Naive thymus-derived CD8-positive, alpha-beta T cell (primary cell): ENCODE results near the gene DLX4. TPM values are rescaled to one million over a fixed set of nuclear protein-coding genes. Genes with fewer than 3 reads are reported as not detected.

Source experiments
- ATAC-seq, 2 donors: fragments of 150-1000 bp; cut with Tn5 transposase in 1 of 2; sonication (Bioruptor Pico), chemical (Tn5 transposase) in 1 of 2; 1 replicate in 1 of 2; 2 replicates in 1 of 2; pipeline ENCODE4 v1.10.0; 2021; ENCODE audit warnings: mild to moderate bottlenecking in 2 of 2, moderate library complexity in 2 of 2
- POLR2A ChIA-PET: fragments of 350-600 bp; sonication (Branson Sonifier 250); formaldehyde crosslinking; loops from one replicate; lab custom pipeline; 2021; ENCODE audit warnings: antibody characterized with exemption; lab: Charles Lee
- DNase-seq, 10 donors: peaks; one replicate each; pipeline versions ENCODE4 v3.0.0 to v3.0.0-alpha.2; 2020 to 2022
- H3K27ac Mint-ChIP-seq, 10 donors: one replicate each; pipeline ENCODE4 v1.8.0; 2020 to 2022; ENCODE audit warnings: mild to moderate bottlenecking in 10 of 10, mixed read lengths in 10 of 10, moderate library complexity in 4 of 10, inconsistent platforms in 1 of 10
- H3K27me3 Mint-ChIP-seq, 5 donors: one replicate each; pipeline ENCODE4 v1.8.0; 2021 to 2022; ENCODE audit warnings: mixed read lengths in 5 of 5
- H3K36me3 Mint-ChIP-seq, 3 donors: one replicate each; pipeline ENCODE4 v1.8.0; 2020 to 2022; ENCODE audit warnings: mixed read lengths in 3 of 3, mild to moderate bottlenecking in 2 of 3, inconsistent platforms in 1 of 3
- H3K4me1 Mint-ChIP-seq, 4 donors: one replicate each; pipeline ENCODE4 v1.8.0; 2021 to 2022; ENCODE audit warnings: mixed read lengths in 4 of 4
- H3K4me3 Mint-ChIP-seq, 10 donors: one replicate each; pipeline ENCODE4 v1.8.0; 2020 to 2022; ENCODE audit warnings: mild to moderate bottlenecking in 10 of 10, mixed read lengths in 10 of 10, moderate library complexity in 6 of 10, inconsistent platforms in 1 of 10
- H3K9me3 Mint-ChIP-seq, 9 donors: one replicate each; pipeline ENCODE4 v1.8.0; 2020 to 2022; ENCODE audit warnings: mixed read lengths in 9 of 9, mild to moderate bottlenecking in 3 of 9, inconsistent platforms in 1 of 9, moderate library complexity in 1 of 9
- polyA plus RNA-seq, 3 donors: library from polyadenylated mRNA; unstranded; fragments of 300-500 nt; fragmentation: Illumina TruSeq; gene quantifications; one replicate each; pipeline ENCODE4 v1.2.3, GENCODE V29; 2021
- total RNA-seq, 8 experiments: library from RNA in 2 of 8; stranded (reverse) in 2 of 8; gene quantifications; one replicate each; pipeline ENCODE4 v1.2.3 and lab custom pipeline; 2021 to 2026

Gene DLX4
- total and polyA plus RNA-seq, 5 experiments from 2014 or later: 0.11 to 1.4 (median 0.88) TPM; not detected in 2

DNA sequence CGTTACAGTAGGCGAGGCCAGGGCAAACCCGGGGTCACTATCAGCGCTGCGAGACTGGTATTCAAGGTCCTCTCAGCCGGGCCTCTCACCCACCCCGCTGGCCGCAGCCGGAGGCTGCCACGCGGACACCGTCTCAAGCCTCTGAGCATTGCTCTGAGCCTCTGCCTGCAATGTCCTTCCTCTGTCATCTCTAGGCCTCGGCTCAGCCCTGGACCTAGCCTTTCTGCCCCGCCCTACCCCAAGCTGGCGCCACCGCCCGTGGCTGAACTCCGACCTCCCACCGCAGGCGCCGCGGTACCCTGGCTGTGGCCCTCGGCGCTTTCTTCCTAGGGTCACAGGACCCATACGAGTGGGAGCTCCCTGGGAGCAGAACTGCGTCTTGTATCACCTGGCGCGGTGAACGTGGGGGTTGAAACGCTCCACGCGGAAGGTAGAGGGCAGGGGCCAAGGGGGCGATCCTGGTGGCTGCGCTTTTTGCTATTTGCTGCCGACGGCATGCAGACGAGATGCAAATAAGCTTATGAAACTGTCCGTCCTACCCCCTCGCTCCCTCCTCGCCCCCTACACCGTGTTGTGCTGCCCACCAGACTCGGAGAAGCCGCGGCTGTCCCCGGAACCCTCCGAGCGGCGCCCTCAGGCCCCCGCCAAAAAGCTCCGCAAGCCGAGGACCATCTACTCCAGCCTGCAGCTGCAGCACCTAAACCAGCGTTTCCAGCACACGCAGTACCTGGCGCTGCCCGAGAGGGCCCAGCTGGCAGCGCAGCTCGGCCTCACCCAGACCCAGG is 3.7 kb downstream of the DLX4 start:
- no peak overlapping the region for H3K27ac Mint-ChIP-seq
- H3K36me3 Mint-ChIP-seq: peaks cover 0 to under 1% (median 0%) of the 10 kb centered on the region in 3 donors
- H3K27me3 Mint-ChIP-seq: peaks cover 18 to 87% (median 43%) of the 10 kb centered on the region in 5 donors
- H3K4me1 Mint-ChIP-seq: peaks cover 13 to 48% (median 39%) of the 10 kb centered on the region in 4 donors
- ATAC-seq (no peak), DNase-seq (no peak)
- peak overlapping the region in 6 of 10 donors; percentile 14 to 92 (median 58) for H3K4me3 Mint-ChIP-seq
- H3K9me3 Mint-ChIP-seq: peaks cover 0 to 1% (median 0%) of the 10 kb centered on the region in 9 donors
- POLR2A ChIA-PET: interaction anchor here (0.5 to 1.7 kb wide), 4 partner anchors 12 to 732 kb away, joined by 4 to 7 read pairs (median 6); no protein-coding TSS in a partner anchor

DNA sequence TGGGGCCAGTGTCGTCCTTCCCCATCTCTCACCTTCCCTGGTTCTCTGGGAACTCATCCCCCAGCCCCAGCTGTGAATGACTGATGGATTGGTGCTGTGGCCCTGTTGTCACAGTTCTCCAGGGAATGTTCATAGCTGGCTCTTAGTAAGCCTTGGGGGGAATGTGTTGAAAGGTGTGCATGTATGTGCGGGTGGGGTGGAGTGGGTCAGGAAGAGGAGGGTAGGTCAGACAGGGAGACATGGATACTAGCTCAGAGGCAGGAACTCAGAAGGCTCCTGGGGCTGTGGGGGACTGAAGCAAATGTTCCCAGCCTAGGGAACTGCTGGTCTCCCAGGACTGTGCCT is 4.3 kb downstream of the DLX4 start:
- Mint-ChIP-seq H3K27ac (no peak overlapping the region), H3K9me3 (no peaks in the 10 kb centered on the region), H3K36me3 (no peaks in the 10 kb centered on the region), H3K4me3 (peak overlapping the region in 5 of 10 donors; percentile 14 to 92 (median 54)), H3K27me3 (peaks cover 16 to 86% (median 41%) of the 10 kb centered on the region in 5 donors), H3K4me1 (peaks cover 11 to 46% (median 34%) of the 10 kb centered on the region in 4 donors)
- POLR2A ChIA-PET: interaction anchor here (1.1 to 1.7 kb wide), 2 partner anchors 13 to 23 kb away, joined by 6 to 7 read pairs; no protein-coding TSS in a partner anchor
- DNase-seq (no peak), ATAC-seq (no peak)

DNA sequence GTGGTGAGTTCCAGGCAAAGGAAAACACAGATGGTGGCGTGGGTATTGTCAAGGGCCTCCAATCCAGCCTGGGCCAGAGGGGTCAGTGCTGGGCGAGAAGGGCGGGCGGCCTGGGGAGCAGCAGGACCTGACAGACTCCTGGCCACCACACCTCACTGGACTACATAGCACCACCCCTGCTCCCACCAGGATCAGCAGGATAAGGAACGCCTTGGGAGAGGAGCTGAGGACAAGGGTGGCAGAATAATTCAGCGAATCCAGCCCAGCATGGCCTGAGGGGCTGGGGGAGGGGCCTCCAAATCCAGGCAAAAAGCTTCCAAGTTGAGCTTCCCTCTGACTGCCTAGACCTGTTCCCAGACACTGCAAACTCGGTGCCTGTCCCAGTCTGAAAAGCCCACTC is 6.5 kb downstream of the DLX4 start:
- POLR2A ChIA-PET: interaction anchor here (1.0 kb wide), 1 partner anchor 14 kb away, joined by 3 read pairs; no protein-coding TSS in a partner anchor
- Mint-ChIP-seq H3K4me3 (no peak overlapping the region), H3K27me3 (peaks cover 15 to 85% (median 38%) of the 10 kb centered on the region in 5 donors), H3K36me3 (no peaks in the 10 kb centered on the region), H3K9me3 (no peaks in the 10 kb centered on the region), H3K4me1 (peaks cover 8 to 27% (median 21%) of the 10 kb centered on the region in 4 donors), H3K27ac (peak overlapping the region in 1 of 10 donors; percentile 79)
- ATAC-seq (no peak), DNase-seq (no peak)

DNA sequence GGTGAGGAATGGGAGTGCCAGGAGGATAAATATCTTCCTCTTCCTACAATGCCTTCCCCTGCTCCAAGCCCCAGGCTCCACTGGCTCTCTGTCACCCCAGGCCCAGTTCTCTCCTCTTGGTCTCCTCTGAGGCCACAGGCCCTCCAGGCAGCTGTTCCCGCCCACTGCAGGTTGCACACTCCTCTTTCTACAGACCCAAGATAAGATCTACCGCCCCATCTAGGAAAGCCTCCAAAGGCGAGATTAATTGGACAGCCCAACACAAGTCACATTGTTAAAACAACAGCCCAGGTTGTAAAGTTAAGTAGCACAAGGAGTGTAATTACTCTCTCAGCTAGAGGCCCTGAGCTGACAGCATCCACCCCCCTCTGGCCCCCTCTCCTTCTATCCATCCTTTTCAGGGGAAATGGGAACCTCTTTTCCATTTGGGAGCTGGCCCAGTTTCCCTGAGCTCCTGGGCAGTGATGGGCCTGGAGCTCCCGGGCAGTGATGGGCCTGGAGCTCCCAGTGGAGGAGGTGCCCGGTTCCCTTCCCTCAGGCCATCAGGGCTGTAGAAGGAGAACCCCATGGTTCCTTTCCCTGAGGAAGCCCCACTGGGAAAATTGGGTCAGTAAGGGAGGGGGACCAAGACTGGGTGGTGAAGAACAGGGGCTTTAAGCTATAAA is 7.3 kb downstream of the DLX4 start:
- peaks cover 4 to 19% (median 14%) of the 10 kb centered on the region in 4 donors for H3K4me1 Mint-ChIP-seq
- H3K9me3 Mint-ChIP-seq: no peaks in the 10 kb centered on the region
- peaks cover 10 to 85% (median 35%) of the 10 kb centered on the region in 5 donors for H3K27me3 Mint-ChIP-seq
- H3K27ac Mint-ChIP-seq: no peak overlapping the region
- H3K4me3 Mint-ChIP-seq: no peak overlapping the region
- no peak for DNase-seq
- H3K36me3 Mint-ChIP-seq: no peaks in the 10 kb centered on the region
- no peak for ATAC-seq
- POLR2A ChIA-PET: interaction anchor here (1.0 kb wide), 1 partner anchor 15 kb away, joined by 3 read pairs; no protein-coding TSS in a partner anchor

DNA sequence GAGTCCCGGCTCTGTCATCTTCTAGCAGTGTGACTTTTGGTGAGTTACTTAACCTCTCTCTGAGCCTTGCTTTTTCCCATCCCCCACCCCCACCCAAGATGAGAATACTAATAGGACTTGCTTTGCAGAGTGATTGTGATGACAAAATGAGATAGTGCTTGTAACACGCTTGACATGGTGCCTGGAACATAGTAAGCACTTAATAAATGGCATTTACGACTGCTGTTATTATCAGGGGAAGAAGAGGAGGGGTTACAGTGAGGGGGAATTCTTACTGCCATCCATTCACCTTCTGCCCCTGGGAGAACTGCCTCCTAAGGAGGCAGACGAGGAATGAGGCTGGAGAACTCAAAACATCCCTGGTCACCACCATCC is 7.8 kb downstream of the DLX4 start:
- Mint-ChIP-seq H3K36me3 (no peaks in the 10 kb centered on the region), H3K27me3 (peaks cover 8 to 85% (median 34%) of the 10 kb centered on the region in 5 donors), H3K9me3 (no peaks in the 10 kb centered on the region), H3K4me1 (peaks cover 0 to 14% (median 9%) of the 10 kb centered on the region in 4 donors), H3K4me3 (no peak overlapping the region), H3K27ac (no peak overlapping the region)
- DNase-seq (no peak), ATAC-seq (no peak)
- POLR2A ChIA-PET: no interaction called here

DNA sequence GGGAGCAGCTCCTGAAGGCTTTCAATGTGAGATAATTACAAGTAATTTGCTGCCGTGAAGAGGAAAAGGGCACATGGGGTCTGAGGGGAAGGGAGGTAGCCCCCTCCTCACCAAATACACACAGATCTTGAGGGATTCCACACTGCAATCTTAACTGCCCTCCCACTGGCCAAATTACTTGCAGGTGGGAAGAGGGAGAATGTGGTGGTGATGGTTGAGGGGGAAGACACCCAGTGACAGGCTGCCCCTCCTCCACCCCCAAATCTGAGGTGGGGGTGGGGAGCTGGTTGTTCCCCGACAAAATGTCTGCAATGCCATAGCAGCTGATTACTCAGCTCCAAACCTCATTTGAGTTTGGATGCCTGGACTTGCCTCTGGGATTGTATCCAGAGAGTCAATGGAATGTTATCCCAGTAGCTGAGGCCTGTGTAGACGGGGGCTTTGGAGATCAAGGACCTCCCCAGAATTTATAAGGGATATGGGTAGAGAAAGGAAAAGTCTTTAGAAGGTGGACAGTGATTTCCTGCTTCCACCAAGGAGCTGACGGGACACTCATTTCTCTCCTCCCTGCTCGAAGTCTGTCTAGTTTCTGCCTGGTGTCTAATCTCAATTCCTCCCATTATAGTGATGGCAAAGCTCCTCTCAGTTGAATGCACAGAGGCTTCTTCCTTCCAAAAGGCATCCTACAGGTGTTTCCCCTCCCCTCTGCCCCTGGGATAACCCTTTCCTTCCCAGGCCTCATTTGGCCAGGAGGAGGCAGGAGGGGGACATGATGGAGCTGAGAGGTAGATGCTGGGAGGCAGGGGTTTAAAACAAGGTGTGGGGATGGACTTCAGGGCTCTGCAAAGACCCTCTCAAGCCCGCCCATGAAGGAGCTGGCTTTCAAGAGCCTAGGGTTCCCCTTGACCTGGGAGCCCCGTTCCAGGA is 8.7 kb downstream of the DLX4 start:
- Mint-ChIP-seq H3K4me1 (peaks cover 0 to 5% (median 4%) of the 10 kb centered on the region in 4 donors), H3K27me3 (peaks cover 10 to 83% (median 40%) of the 10 kb centered on the region in 5 donors), H3K27ac (peak overlapping the region in 1 of 10 donors; percentile 29), H3K9me3 (no peaks in the 10 kb centered on the region), H3K4me3 (no peak overlapping the region), H3K36me3 (no peaks in the 10 kb centered on the region)
- ATAC-seq (no peak), DNase-seq (no peak)
- POLR2A ChIA-PET: no interaction called here

DNA sequence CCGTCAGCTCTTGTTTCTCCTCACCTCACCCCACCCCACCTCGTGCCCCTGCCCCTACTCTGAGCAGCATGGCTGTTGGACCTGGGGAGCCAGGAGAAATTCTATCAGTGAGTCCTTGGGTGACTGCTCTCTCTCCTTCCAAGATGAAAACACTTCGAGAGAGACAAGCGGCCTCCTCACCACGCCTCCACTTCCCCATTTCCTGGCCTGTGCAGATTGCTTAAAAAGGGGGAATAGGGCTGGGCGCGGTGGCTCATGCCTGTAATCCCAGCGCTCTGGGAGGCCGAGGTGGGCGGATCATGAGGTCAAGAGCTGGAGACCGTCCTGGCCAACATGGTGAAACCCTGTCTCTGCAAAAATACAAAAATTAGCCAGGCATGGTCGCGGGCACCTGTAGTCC is 9.5 kb downstream of the DLX4 start:
- H3K4me1 Mint-ChIP-seq: no peaks in the 10 kb centered on the region
- POLR2A ChIA-PET: interaction anchor here (0.6 kb wide), 1 partner anchor 200 kb away, joined by 4 read pairs; no protein-coding TSS in a partner anchor
- ATAC-seq: no peak
- H3K27ac Mint-ChIP-seq: no peak overlapping the region
- no peak overlapping the region for H3K4me3 Mint-ChIP-seq
- H3K27me3 Mint-ChIP-seq: peaks cover 8 to 75% (median 34%) of the 10 kb centered on the region in 5 donors
- no peaks in the 10 kb centered on the region for H3K9me3 Mint-ChIP-seq
- no peaks in the 10 kb centered on the region for H3K36me3 Mint-ChIP-seq
- DNase-seq: no peak

DNA sequence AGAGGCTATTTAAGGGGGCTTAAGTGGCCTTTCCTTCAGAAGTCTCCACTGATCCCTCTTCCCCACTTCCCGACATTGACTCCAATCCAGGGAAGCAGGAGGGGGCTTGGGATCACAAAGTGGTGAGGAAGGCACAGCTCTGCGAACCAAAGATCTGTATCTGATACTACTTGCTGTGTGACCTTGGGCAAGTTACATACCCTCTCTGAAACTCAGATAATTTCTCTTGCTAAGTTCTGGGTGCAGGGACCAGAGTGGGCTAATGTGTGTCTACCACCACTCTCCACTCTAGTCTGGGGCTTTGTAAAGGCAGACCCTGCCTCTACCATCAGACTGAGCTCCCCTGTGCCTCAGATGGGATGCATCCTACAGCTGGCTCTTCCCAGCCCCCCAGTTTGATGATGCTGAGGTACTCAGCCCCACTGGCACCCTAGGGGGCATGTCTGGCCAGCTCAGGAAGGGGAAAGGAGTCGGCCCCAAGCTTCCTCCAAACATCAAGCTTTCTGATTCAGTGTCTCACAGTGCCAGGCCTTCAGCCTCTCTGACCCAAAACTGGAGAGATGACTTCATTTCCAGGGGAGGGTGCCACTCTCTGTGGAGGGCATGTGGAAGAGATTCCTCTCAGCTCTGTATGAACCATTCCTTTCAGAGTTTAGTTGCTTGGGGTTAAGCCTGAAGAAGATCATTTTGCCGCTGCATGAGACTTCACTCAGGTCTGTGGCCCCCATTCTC is 10.9 kb downstream of the DLX4 start:
- Mint-ChIP-seq H3K9me3 (no peaks in the 10 kb centered on the region), H3K4me3 (no peak overlapping the region), H3K36me3 (no peaks in the 10 kb centered on the region), H3K4me1 (no peaks in the 10 kb centered on the region), H3K27ac (no peak overlapping the region), H3K27me3 (peaks cover 5 to 71% (median 24%) of the 10 kb centered on the region in 5 donors)
- POLR2A ChIA-PET: interaction anchor here (0.6 kb wide), 1 partner anchor 618 kb away, joined by 5 read pairs; no protein-coding TSS in a partner anchor
- ATAC-seq (no peak), DNase-seq (no peak)

DNA sequence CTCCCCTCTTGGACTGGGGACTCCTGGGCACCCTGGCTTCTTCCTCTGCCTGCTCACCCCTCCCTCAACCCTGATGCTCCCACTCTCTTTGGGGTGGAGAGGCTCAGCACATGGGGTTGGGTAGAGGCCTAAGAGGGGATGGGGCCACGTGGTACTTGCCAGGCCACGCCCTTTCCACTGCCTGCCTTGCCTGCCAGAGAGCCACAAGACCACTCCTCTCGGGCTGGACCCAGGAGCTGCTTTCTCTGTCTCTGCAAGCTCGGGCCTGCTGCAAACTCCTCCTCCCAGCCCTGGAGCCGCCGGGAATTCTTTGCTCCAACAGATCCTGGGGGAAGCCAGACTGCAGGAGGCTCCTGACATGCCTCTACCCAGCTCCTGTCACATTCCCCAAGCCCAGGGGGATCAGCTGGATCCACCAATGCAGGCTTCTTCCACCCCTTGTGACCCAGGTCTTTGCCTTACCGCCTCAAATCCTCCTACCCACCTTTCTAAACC is 11.8 kb downstream of the DLX4 start:
- Mint-ChIP-seq H3K36me3 (no peaks in the 10 kb centered on the region), H3K4me1 (no peaks in the 10 kb centered on the region), H3K4me3 (no peak overlapping the region), H3K27ac (no peak overlapping the region), H3K27me3 (peaks cover 5 to 72% (median 21%) of the 10 kb centered on the region in 5 donors), H3K9me3 (no peaks in the 10 kb centered on the region)
- ATAC-seq (no peak), DNase-seq (no peak)
- POLR2A ChIA-PET: no interaction called here

DNA sequence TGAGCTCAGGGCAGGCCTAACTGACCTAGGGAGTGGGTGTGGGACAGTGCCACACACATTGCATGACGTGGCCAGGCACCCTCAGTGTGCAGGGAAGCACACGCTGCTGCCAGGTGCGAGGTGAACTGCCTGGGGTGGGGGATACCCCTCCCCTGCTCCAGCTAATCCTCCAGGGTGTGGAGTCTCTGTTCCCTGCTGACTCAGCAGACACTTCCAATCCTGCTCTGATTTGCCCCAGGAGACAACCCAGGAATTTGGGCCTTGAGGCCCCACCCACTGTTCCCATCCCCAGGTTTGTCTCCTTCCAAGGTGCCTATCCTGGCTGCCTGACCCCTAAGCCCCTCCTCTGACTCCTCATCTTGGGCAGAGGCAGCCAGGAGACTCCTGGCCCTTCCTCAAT is 15.3 kb downstream of the DLX4 start:
- no peaks in the 10 kb centered on the region for H3K36me3 Mint-ChIP-seq
- peaks cover 0 to 10% (median 1%) of the 10 kb centered on the region in 4 donors for H3K4me1 Mint-ChIP-seq
- H3K27ac Mint-ChIP-seq: peak overlapping the region in 1 of 10 donors; percentile 51
- no peaks in the 10 kb centered on the region for H3K9me3 Mint-ChIP-seq
- ATAC-seq (no peak), DNase-seq (peak in 1 of 10 donors; percentile 40)
- no peak overlapping the region for H3K4me3 Mint-ChIP-seq
- POLR2A ChIA-PET: no interaction called here
- peaks cover 16 to 79% (median 41%) of the 10 kb centered on the region in 5 donors for H3K27me3 Mint-ChIP-seq

DNA sequence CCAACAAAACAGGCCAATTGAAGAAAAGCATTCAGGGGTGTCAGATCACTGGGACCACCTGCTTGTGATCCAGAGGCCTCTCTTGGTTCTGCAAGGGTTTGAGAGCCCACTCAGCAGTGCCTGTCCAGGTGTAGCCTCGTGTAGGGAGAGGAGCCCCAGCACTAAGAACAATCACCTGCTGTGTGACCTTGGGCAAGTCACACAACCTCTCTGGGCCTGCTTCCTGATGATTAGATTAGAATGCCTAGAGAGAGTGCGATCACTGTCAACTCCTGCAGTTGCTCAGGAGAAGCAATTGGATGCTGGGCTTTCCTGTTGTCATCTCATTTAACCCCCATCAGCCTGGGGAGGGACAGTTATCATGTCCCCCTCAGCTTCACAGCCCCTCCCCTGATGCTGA is 15.8 kb downstream of the DLX4 start:
- Mint-ChIP-seq H3K27me3 (peaks cover 16 to 79% (median 41%) of the 10 kb centered on the region in 5 donors), H3K36me3 (no peaks in the 10 kb centered on the region), H3K27ac (peak overlapping the region in 1 of 10 donors; percentile 51), H3K4me1 (peaks cover 0 to 11% (median 1%) of the 10 kb centered on the region in 4 donors), H3K9me3 (no peaks in the 10 kb centered on the region), H3K4me3 (no peak overlapping the region)
- peak in 1 of 10 donors; percentile 42 for DNase-seq
- no peak for ATAC-seq
- POLR2A ChIA-PET: no interaction called here
